ENCODE data around the gene NHLRC2. TPM values are rescaled to one million over a fixed set of nuclear protein-coding genes. Genes with fewer than 3 reads are reported as not detected.

NHLRC2 gene
- total RNA-seq, 1 donor from 2014 or later, result 43.6 TPM

DNA sequence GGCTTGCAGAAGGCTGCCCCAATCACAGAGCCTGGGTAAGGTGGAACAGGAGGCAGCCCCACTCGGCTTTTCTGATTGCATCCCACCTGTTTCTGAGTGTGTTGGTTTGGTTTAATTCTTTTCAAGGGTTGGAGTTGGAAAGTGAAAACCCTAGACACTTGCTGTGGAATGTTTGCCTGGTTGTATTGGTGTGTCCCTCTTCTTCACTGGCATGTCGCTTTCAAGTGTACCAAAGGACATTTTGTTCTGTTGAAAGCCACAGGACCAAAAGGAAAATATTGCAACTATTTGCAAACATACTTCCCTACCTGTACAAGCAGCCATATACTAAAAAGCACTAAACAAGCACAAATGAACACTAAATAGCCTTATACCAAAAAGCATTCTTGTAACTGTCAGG, 60.5 kb downstream of the NHLRC2 start:
- H3K36me3 Mint-ChIP-seq (ENCODE audit: insufficient read depth), result peaks cover 9% of the 10 kb centered on the region
- no peaks in the 10 kb centered on the region for H3K9me3 Mint-ChIP-seq (ENCODE audit: low read depth)
- TF ChIP-seq, protein P1, sequence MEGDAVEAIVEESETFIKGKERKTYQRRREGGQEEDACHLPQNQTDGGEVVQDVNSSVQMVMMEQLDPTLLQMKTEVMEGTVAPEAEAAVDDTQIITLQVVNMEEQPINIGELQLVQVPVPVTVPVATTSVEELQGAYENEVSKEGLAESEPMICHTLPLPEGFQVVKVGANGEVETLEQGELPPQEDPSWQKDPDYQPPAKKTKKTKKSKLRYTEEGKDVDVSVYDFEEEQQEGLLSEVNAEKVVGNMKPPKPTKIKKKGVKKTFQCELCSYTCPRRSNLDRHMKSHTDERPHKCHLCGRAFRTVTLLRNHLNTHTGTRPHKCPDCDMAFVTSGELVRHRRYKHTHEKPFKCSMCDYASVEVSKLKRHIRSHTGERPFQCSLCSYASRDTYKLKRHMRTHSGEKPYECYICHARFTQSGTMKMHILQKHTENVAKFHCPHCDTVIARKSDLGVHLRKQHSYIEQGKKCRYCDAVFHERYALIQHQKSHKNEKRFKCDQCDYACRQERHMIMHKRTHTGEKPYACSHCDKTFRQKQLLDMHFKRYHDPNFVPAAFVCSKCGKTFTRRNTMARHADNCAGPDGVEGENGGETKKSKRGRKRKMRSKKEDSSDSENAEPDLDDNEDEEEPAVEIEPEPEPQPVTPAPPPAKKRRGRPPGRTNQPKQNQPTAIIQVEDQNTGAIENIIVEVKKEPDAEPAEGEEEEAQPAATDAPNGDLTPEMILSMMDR (IDR thresholded peaks at IDR 0.05; ENCODE audit: unreplicated experiment), result no peak
- peaks cover 2% of the 10 kb centered on the region for H3K4me1 Mint-ChIP-seq (ENCODE audit: low read depth)
- no peaks in the 10 kb centered on the region for H3K27me3 Mint-ChIP-seq
- no peak overlapping the region for H3K4me3 Mint-ChIP-seq (ENCODE audit: low read depth)
- DNase-seq (ENCODE audit: low spot score, unreplicated experiment), result no peak
- no peak overlapping the region for H3K27ac Mint-ChIP-seq

DNA sequence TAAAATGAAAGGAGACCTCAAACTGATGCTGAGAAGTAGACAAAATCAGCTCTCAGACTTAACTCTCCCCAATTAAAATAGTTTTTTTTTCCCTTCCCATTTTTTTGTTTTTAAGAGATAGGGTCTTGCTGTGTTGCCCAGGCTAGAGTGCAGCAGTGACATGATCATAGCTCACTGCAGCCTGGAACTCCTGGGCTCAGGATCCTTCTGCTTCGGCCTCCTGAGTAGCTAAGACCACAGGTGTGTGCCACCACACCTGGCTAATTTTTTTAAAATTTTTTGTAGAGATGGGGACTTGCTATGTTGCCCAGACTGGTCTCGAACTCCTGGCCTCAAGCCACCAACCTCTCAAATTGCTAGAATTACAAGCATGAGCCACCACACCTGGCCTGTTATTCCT, 61.1 kb downstream of the NHLRC2 start:
- Mint-ChIP-seq H3K9me3 (ENCODE audit: low read depth) (no peaks in the 10 kb centered on the region), H3K4me3 (ENCODE audit: low read depth) (no peak overlapping the region), H3K27ac (no peak overlapping the region), H3K27me3 (no peaks in the 10 kb centered on the region), H3K36me3 (ENCODE audit: insufficient read depth) (peaks cover 9% of the 10 kb centered on the region), H3K4me1 (ENCODE audit: low read depth) (peaks cover 2% of the 10 kb centered on the region)
- TF ChIP-seq, protein P1 (IDR thresholded peaks at IDR 0.05; ENCODE audit: unreplicated experiment), result no peak
- DNase-seq (ENCODE audit: low spot score, unreplicated experiment), result no peak

DNA sequence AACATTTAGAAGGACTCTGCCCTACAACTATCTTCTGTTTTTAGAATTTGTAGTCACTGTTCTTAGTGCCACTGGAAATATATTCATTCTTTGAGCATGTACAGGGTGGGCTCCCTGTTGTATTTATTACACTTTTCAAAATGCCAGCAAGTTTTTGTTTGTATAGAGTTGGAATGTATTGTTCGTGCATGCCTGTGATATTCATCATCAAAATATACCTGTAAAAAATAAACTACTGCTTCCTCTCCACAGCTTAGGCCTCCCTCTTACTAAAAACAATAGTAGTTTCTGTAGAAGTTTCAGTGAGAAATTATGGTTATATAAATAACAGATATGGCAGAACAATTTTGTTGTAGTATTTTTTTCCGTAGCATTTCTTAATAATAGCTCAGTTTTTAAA, 61.6 kb downstream of the NHLRC2 start:
- TF ChIP-seq, protein P1 (IDR thresholded peaks at IDR 0.05; ENCODE audit: unreplicated experiment), result no peak
- no peaks in the 10 kb centered on the region for H3K27me3 Mint-ChIP-seq
- no peak for DNase-seq (ENCODE audit: low spot score, unreplicated experiment)
- peaks cover 9% of the 10 kb centered on the region for H3K36me3 Mint-ChIP-seq (ENCODE audit: insufficient read depth)
- H3K4me3 Mint-ChIP-seq (ENCODE audit: low read depth), result no peak overlapping the region
- peaks cover 2% of the 10 kb centered on the region for H3K4me1 Mint-ChIP-seq (ENCODE audit: low read depth)
- no peaks in the 10 kb centered on the region for H3K9me3 Mint-ChIP-seq (ENCODE audit: low read depth)
- H3K27ac Mint-ChIP-seq, result no peak overlapping the region

DNA sequence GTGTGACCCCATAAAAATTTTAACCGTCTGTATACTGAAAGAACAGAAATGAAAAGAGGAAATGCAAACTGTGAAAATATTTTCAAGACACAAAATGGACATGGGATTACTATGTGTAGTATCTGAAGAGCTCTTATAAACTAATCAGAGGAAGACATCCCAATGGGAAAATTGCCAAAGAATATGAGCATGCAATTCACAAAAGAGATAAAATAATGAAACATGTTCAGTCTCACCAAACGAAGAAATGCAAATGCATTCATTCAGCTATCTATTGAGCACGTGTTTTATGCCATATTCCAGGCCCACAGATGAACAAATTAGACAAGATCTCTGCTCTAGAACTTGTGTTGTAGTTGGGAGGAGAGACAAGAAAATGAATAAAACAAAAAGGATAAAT, 63.2 kb downstream of the NHLRC2 start:
- Mint-ChIP-seq H3K27me3 (no peaks in the 10 kb centered on the region), H3K27ac (no peak overlapping the region), H3K9me3 (ENCODE audit: low read depth) (no peaks in the 10 kb centered on the region), H3K36me3 (ENCODE audit: insufficient read depth) (peaks cover 5% of the 10 kb centered on the region), H3K4me3 (ENCODE audit: low read depth) (no peak overlapping the region), H3K4me1 (ENCODE audit: low read depth) (peaks cover 2% of the 10 kb centered on the region)
- no peak for DNase-seq (ENCODE audit: low spot score, unreplicated experiment)
- TF ChIP-seq, protein P1 (IDR thresholded peaks at IDR 0.05; ENCODE audit: unreplicated experiment), result no peak

GRCh38 chr10:113920114-113920513, 65.7 kb downstream of the NHLRC2 start:
- Mint-ChIP-seq H3K4me1 (ENCODE audit: low read depth) (peaks cover 2% of the 10 kb centered on the region), H3K4me3 (ENCODE audit: low read depth) (no peak overlapping the region), H3K27me3 (no peaks in the 10 kb centered on the region), H3K36me3 (ENCODE audit: insufficient read depth) (peaks cover 5% of the 10 kb centered on the region), H3K27ac (no peak overlapping the region), H3K9me3 (ENCODE audit: low read depth) (peaks cover 5% of the 10 kb centered on the region)
- TF ChIP-seq, protein P1 (IDR thresholded peaks at IDR 0.05; ENCODE audit: unreplicated experiment), result no peak
- no peak for DNase-seq (ENCODE audit: low spot score, unreplicated experiment)
